Brain microvascular endothelial cell (primary cell): ENCODE results near the gene EXOC6B.

ENCODE experiments used
- DNase-seq: peaks from one replicate; pipeline ENCODE4 v3.0.0-alpha.2; 2020
- H3K27ac ChIP-seq: fragments of 250-450 bp; sonication (Bioruptor Pico); 2 replicates; pipeline ENCODE4 v1.5.1; 2020; ENCODE audit warnings: mild to moderate bottlenecking, moderate library complexity
- H3K27me3 ChIP-seq: fragments of 250-450 bp; sonication (Bioruptor Pico); replicated peaks from 2 replicates; pipeline ENCODE4 v1.5.1; 2020; ENCODE audit warnings: mild to moderate bottlenecking
- H3K36me3 ChIP-seq: fragments of 250-450 bp; sonication (Bioruptor Pico); replicated peaks from 2 replicates; pipeline ENCODE4 v1.5.1; 2020; ENCODE audit warnings: mild to moderate bottlenecking
- H3K4me3 ChIP-seq: 2 replicates; pipeline ENCODE4 v1.5.1; 2011; ENCODE audit warnings: low read depth, mild to moderate bottlenecking, control low read depth, low read length, moderate library complexity
- in situ Hi-C: cut with HindIII; loops from 2 replicates; pipeline ENCODE4 v1.10.0; 2017; ENCODE audit warnings: low sequenced_read_pairs, low pct_ligation_motif_present
- TF ChIP-seq, protein P1 (sequence below): IDR thresholded peaks from 2 replicates; pipeline ENCODE4 v1.5.1; 2011; ENCODE audit warnings: low read depth, mild to moderate bottlenecking, moderate library complexity, low read length, control low read depth, inconsistent platforms; ENCODE audit errors: missing control alignments

EXOC6B gene

GRCh38 chr2:72695676-72696075 is 130.2 kb downstream of the EXOC6B start:
- in situ Hi-C loops, result no loop called here
- Histone ChIP-seq H3K27me3 (no peaks in the 10 kb centered on the region), H3K4me3 (no peak overlapping the region), H3K36me3 (no peaks in the 10 kb centered on the region), H3K27ac (no peak overlapping the region)
- TF ChIP-seq, protein P1, sequence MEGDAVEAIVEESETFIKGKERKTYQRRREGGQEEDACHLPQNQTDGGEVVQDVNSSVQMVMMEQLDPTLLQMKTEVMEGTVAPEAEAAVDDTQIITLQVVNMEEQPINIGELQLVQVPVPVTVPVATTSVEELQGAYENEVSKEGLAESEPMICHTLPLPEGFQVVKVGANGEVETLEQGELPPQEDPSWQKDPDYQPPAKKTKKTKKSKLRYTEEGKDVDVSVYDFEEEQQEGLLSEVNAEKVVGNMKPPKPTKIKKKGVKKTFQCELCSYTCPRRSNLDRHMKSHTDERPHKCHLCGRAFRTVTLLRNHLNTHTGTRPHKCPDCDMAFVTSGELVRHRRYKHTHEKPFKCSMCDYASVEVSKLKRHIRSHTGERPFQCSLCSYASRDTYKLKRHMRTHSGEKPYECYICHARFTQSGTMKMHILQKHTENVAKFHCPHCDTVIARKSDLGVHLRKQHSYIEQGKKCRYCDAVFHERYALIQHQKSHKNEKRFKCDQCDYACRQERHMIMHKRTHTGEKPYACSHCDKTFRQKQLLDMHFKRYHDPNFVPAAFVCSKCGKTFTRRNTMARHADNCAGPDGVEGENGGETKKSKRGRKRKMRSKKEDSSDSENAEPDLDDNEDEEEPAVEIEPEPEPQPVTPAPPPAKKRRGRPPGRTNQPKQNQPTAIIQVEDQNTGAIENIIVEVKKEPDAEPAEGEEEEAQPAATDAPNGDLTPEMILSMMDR, result no peak
- DNase-seq, result no peak

GRCh38 chr2:72694715-72695496 is 130.9 kb downstream of the EXOC6B start:
- Histone ChIP-seq H3K27me3 (no peaks in the 10 kb centered on the region), H3K36me3 (no peaks in the 10 kb centered on the region), H3K27ac (no peak overlapping the region), H3K4me3 (no peak overlapping the region)
- DNase-seq, result peak; percentile 50
- TF ChIP-seq, protein P1, result no peak
- in situ Hi-C loops, result no loop called here

- DNase-seq, result no peak
- TF ChIP-seq, protein P1, result no peak
- Histone ChIP-seq H3K36me3 (no peaks in the 10 kb centered on the region), H3K4me3 (no peak overlapping the region), H3K27me3 (no peaks in the 10 kb centered on the region), H3K27ac (no peak overlapping the region)
- in situ Hi-C loops, result no loop called here
Measured at GRCh38 chr2:72689579-72690195, 136.1 kb downstream of the EXOC6B start.

DNA sequence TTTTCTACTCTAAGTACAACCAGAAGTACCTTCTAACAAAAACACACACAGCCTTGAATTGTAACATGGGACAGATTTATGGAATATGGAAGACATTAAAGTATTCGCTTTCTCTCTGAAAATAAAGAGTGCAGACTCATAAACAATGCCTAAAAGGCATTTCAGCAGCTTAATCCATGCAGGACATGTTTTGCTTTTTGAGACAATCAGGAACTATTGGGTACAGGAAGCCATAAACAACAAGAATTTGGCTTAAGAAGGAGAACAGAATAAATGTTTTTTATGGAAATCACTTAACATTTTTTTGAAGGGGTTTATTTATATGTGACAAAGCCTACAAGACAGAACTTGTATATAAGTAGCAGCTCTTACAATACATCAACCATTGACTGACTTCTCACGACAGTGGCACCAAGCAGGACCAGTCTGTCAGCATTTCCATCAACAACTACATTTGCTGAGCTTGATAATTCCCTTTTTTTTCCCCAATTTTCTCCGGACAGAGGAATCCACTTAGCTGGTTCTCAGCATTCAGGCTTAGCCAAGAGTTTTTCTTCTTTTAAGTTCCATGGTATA is 140.1 kb downstream of the EXOC6B start:
- Histone ChIP-seq H3K4me3 (no peak overlapping the region), H3K27ac (no peak overlapping the region), H3K27me3 (no peaks in the 10 kb centered on the region), H3K36me3 (no peaks in the 10 kb centered on the region)
- in situ Hi-C loops, result no loop called here
- DNase-seq, result no peak
- TF ChIP-seq, protein P1, result no peak

DNA sequence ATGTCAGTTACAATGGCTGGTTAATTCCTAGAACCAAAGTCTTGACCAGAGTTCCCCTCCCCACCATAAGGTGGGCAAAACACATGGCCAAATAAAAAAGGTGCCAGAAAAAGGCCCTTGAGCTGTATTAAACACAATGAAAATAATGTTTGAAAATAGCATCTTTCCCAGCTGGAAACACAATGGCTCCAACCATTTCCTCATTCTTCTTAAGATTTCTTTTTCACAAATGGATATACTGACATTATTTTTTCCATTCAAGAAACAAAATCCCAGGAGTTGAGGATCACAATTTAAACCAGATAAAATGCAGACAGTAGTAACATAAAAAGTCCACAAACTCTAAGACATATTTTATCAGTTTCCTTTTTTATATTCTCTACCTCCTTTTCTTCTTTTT is 143.8 kb downstream of the EXOC6B start:
- TF ChIP-seq, protein P1, result no peak
- DNase-seq, result no peak
- in situ Hi-C loops, result no loop called here
- Histone ChIP-seq H3K4me3 (no peak overlapping the region), H3K36me3 (no peaks in the 10 kb centered on the region), H3K27me3 (no peaks in the 10 kb centered on the region), H3K27ac (no peak overlapping the region)
